GM21717 (cell line): ENCODE measurements around the gene HNRNPDL.
A peak's percentile ranks its signal among the peaks of the same experiment; 100 is the strongest.
"Not testable (repeated sequence)": the region's sequence is repeated elsewhere in the genome, so short reads cannot be mapped to it uniquely, and the experiment has no call there.

ENCODE experiments used
- ATAC-seq: cut with Tn5 transposase; IDR thresholded peaks from one replicate; pipeline ENCODE4 v1.9.1; 2021; ENCODE audit warnings: mild to moderate bottlenecking, moderate library complexity; ENCODE audit not compliant: unreplicated experiment

HNRNPDL gene

DNA sequence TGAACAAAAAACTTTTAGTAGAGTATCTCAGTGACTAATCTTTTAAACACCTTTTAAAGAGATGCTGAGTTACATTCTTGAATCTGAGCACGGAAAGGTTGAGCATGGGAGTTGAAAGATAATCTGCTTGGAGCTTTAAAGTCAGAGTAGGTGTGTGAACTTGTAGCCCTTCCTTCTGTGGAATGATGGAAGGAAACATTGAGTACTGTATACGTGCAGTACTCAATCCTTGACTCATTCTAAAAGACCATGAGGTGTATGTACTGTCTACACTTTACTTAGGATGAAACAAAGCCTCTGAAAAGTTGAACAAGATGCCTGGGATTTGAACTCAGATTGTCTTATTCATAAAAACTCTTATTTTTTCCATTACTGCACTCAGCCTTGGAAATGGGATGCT is 3.5 kb upstream of the HNRNPDL start:
- ATAC-seq, result no peak

DNA sequence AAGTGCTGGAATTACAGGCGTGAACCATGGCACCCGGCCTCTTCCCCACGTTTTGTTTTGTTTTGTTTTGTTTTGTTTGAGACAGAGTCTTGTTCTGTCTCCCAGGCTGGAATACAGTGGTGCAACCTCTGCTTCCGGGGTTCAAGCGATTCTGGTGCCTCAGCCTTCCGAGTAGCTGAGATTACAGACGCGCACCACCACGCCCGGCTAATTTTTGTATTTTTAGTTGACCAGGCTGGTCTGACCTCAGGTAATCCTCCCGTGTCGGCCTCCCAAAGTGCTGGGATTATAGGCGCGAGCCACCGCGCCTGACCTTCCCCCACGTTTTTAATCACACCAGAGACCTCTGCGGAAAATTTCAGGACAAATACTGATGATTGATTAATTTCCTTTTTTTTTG is 2.3 kb upstream of the HNRNPDL start:
- ATAC-seq, result no peak

DNA sequence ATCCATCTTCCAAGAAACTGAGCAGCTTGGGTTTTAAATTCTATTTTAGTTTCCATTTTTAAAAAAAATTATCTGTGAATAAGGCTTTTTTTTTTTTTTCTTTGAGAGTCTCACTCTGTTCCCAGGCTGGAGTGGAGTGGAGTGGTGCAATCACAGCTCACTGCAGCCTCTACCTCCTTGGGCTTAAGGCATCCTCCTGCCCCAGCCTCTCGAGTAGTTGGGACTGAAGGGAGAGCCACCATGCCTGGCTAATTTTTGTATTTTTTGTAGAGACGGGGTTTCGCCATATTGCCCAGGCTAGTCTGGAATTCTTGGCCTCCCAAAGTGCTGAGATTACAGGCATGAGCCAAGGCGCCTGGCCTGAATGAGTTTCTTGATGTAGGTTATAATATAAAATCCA is 1.6 kb upstream of the HNRNPDL start:
- ATAC-seq, result no peak

DNA sequence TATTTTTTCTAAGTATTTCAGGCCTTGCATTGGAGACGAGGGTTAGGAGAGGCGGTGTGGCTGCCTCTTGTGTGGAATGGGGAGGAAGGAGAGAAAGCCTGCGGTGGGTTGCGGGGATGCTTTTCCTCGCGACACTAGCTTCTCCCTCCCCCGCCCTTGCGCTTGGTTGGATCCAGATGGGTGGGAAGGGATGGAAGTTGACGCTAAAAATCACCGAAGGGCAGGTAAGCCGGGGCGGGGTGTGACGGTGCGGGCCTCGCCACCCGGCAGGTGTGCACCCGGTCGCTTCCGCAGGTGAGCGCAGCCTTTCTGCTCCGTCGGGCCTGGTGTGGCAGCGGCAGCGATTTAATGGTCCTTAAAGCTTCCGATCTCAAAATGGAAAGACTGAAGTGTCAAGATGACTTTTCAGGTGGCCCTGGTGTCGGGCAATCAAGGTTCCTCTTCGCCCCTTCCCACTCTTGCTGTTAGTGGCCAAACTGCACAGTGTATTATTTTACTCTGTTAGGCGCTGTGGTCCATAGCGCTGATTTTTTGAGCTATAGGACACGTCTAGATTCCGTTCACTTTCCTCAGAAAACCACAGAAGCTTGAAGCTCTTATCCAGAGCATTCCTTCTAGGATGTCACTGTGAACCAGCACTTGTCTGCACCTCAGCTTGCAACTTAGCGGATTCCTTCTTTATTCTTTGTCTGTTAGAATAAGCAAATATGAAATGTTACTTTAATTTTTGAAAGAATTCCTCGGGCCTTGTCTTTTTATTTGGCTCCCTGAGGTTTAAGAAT is 893 bp upstream of the HNRNPDL start:
- ATAC-seq, result peak; percentile 8

DNA sequence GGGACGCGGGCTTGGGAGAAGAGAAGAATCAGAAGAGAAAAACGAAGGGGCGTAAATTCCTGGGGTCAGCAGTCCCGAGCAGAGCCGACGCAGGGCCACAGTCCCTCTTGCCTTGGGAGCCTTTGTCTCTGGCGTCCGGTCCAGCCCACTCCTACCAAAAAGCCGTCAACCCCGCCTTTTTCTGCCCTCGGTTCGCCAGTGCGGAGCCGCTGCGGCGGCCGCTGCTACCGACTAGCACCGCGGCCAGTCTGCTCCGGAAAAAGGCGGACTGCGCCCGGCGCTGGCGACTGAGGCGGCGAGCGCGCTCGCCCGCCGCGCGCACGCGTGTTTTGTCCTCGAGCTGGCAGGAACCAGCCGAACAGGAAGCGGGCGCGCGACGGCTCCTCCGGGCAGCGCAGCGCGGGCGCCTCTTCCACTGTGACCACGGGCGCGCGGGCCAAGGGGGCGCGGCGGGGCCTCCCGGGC is 502 bp downstream of the HNRNPDL start:
- no peak for ATAC-seq

DNA sequence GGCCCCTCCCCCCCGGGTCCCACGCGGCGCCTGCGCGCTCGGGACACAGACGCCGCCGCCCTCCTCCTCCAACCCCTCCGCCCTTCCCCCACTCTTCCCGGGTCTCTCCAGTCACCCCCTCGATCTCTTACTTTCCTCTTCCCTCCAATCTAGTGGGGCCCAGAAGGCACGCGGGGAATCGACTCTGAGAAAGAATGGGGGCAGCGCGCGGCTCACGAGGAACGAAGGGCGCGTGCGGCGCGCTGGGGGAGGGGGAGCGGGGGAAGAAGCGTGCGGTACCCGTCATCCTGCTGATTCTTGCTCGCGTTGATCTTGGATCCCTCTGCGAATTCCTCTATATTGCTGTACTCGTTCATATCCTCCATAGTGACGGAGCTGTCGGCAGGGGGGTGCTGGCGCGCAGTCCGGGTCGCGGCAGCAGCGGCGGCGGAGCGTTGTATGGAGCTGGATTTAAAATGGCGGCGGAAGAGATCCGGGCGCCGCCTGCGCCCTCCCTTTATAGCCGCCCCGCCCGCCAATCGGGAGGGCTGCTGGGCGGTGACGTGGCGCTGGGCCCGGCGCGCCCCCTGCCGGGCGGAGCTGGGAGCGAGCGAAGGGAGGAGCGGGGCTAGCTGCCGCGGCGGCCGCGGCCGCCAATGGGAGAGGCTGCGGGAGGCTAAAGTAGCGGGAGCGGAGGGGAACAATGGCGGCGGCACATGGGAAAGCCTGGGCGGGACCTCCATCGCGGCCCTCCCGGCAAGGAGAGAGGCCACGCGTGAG is 1.1 kb downstream of the HNRNPDL start:
- peak; percentile 47 for ATAC-seq

DNA sequence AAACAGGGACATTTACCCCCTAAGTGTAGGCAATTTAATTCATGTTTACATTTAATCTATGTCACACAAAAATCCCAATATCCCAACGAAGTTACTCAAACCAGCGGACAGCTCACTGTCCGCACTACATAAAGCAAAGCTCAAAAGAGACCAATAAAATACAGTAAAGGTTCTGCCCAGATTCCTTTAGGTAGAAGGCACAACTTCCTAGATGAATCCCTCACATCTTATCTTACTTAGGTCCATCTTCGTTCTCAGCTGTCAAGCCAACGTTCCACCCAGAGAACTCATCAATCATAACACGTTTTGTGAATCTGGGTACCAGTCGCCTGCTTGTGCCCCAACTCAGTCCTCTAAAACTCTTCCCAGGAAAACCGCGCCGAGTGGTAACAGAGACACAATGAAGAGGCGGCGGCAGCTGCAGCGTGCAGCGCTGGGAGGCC is 1.7 kb downstream of the HNRNPDL start:
- ATAC-seq, result no peak

DNA sequence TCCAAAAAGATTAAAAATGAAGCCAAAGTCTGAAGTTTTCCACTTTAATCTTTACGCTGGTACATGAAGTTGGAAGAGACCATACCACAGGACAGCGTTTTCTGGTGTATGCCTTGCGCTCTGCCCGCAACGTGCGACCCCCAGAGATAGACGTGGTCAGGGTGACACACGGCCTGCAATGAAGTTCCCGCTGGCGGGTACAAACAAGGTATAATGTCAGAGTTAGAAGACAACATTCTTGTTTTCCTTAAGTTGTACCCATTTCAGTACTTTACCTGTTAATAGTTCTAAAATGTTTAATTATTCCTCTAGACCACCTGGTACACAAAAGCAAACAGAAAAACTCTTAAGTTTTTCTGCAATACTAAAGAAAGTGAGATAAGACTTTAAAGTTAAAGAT is 4.8 kb downstream of the HNRNPDL start:
- no peak for ATAC-seq

DNA sequence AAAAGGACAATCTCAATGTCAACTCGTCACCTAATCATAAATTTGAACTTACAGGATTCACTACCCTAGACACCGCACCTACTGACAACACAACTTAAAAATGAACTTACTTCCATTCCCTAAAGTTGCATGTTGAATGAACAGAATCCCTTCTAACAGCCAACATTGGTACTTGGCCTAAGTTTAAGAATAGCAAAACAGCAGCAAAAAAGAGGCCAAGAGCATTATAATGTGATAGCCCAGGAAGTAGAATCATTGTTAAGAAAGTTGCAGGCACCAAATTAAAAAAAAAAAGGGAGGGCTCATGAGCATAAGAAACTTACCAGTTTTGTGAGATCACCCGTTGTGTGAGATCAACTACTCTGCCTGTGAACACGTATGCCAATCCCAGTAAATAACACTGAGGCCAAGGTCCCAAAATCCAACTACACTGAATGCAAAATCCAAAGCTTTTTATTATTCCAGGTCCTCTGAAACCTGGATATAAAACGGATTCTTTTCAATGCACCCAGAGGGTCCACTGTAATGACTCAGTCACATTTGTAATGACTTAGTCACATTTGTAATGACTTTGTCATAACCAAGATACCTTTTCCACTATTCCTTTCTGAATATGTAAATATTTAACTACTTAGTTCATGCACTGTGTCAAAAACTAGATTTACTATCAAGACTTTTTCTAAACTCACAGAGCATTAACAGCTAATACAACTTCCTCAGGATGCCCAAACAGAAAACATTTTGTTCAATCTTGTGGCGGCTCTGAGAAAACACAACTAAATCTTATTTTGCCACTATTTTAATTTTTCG is 6.8 kb downstream of the HNRNPDL start:
- no peak for ATAC-seq

DNA sequence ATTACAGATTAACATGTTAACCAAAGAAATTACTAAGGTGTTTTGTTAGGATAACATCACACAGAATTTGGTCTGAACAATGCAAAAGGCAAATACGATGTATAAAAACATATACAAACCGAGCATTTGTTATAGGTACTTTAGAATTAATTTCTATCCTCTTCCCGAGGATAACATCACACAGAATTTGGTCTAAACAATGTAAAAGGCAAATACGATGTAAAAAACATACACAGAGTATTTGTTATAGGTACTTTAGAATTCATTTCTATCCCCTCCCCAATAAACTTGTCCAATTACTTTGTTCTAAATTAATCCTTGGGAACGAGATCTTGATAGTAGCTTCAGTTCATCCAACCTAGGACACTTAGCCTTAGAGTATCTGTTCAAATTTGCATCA is 7.6 kb downstream of the HNRNPDL start:
- no peak for ATAC-seq

DNA sequence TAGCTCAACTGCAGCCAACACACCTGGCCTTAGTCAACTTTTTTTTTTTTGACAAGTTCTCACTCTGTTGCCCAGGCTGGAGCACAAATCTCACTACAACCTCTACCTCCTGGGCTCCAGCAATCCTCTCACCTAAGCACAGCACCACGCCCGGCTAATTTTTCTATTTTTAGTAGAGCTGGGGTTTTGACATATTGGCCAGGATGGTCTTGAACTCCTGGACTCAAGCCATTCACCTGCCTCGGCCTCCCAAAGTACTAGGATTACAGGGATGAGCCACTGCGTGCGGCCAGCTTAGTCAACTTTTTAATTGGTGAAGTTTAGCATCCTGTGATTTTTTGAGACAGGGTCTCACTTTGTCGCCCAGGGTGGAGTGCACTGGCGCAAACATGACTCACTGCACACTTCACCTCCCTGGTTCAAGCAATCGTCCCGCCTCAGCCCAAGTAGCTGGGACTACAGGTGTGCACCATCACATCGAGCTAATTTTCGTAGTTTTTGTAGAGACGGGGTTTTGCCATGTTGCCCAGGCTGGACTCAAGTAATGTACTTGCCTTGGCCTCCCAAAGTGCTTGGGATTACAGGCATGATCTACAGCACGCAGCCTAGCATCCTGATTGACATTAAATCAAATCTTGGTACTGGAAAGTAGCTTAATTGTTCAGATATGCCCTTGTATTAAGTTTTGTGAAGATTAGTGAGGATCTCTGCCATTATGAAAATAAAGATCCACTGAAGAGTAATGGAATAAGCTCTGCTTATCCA is 8.3 kb downstream of the HNRNPDL start:
- no peak for ATAC-seq

DNA sequence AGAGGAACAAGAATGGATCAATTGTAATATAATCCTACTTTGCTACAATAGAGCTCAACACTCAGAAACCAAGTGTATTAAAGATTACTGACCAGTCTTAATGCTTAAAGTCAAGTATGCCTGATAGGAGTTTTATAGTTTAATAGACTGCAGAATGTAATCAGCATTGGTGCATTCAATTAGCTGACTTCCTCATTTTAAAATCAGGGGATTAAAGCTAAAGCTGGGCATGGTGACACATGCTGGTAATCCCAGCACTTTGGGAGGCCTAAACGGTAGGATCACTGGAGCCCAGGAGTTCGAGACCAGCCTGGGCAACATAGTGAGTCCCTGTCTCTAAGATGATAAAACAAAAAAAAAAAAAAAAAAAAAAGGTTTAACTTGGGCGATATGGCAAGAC is 10.8 kb downstream of the HNRNPDL start:
- ATAC-seq, result no peak

DNA sequence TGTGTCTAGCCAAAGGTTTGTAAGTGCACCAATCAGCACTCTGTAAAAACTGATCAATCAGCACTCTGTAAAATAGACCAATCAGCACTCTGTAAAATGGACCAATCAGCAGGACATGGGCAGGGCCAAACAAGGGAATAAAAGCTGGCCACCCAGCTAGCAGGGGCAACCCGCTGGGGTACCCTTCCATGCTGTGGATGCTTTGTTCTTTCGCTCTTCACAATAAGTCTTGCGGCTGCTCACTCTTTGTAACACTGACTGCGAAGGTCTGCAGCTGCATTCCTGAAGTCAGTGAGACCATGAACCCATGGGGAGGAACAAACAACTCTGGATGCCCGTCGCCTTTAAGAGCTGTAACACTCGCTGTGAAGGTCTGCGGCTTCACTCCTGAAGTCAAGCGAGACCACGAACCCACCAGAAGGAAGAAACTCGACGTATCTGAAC is 14.3 kb downstream of the HNRNPDL start:
- no peak for ATAC-seq

DNA sequence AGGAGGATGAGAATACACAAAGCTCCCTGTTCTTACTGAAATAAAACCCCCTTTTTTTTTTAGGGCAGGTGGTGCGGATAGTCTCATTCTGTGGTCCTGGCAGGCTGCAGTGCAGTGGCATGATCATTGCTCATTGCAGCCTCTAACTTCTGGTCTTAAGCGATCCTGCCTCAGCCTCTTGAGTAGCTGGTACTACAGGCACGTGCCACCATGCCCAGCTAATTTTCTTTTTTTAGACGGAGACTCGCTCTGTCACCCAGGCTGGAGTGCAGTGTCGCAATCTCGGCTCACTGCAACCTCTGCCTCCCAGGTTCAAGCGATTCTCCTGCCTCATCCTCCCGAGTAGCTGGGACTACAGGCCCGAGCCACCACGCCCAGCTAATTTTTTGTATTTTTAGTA is 15.2 kb downstream of the HNRNPDL start:
- not testable (repeated sequence) for ATAC-seq

DNA sequence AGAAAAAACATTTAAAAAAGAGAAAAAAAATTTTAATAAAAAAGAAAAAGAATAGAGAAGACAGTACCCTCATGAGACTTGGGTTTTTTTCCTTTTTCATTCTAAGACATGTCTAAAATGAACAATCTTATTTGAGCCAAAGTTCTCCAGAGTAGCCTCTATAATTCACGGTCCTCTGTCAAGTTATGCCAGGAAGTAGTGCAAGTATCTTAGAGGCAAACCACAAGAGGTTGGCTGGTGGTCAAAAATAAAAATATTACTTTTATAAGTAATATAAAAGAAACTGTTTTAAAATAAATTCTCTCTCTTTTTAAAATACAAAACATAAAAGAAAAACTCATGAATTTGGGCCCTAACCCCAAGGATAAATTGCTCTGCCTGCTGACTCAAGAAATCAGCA is 26.5 kb downstream of the HNRNPDL start:
- no peak for ATAC-seq

DNA sequence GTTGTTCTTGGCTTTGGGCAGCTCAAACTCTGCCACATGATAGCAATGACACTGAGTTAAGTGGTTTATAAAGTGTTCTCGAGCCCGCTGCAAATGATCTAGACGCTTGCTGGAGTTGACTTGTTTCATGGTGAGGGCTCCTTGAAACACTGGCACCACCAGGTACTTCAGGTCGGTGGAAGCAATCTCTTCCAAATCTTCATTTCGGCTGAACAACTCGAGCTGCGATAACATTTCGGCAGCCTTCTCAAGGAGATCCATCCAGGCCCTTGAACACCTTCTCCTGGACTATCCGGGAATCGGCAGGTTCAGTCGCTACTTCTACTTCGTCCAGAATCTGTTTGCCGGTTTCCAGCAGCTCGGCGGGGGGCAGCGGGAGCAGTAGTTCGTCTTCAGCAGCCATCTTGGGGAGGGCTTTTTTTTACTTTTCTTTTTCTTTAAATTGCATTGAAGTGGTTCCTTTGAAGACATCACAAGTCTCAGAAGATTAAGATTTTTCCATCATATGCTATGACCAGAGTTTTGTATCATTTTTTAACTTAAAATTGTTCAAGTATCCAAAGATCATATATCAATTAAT is 28.0 kb downstream of the HNRNPDL start:
- no peak for ATAC-seq

DNA sequence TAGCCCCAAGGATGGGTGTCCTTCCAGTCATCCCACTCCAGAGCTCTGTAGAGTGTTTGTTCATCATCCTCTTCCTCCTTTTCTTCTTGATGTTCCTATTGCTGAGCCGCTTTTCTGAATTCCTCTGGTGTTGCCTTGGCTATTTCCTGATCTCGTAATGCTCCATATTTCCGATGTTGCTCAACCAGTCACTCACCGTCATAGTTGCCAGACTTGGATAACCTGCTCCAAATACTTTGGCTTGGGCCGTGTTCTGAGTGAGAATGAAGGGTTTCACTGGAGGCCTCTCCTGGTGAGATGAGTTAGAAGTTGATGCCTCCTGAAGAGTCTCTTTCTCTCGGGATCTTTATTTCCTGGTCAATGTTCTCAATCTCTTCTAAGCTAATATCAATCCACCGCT is 28.7 kb downstream of the HNRNPDL start:
- no peak for ATAC-seq

DNA sequence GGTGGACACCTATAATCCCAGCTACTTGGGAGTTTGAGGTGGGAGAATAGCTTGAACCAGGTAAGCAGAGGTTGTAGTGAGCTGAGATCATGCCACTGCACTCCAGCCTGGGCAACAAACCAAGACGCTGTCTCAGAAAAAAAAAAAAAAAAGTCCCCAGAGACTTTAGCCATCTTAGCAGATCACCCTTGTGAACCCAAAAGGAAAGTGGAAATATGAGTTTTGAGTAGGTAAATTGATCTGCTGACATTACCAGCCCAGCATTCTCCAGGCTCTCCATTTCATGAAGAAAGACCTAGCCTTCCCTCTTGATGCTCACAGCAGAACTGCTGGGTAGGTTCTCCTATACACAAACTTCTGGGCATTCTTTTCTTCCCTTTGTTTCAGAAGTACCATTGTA is 32.0 kb downstream of the HNRNPDL start:
- no peak for ATAC-seq

DNA sequence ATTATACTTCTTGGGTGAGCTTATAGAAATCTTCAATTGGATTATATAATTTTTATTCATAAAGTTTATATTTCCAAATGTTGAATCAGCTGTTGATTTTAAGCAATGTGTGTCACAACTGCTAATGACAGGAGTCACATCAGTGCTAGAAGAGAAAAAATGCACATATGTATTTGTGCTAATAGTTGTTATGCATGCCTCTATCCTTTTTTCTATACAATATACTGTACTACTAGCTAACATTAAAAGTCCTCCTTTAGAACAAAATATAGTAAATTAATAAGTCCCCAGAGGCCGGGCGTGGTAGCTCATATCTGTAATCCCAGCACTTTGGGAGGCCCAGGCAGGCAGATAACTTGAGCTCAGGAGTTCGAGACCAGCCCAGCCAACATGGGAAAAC is 32.7 kb downstream of the HNRNPDL start:
- ATAC-seq, result no peak

DNA sequence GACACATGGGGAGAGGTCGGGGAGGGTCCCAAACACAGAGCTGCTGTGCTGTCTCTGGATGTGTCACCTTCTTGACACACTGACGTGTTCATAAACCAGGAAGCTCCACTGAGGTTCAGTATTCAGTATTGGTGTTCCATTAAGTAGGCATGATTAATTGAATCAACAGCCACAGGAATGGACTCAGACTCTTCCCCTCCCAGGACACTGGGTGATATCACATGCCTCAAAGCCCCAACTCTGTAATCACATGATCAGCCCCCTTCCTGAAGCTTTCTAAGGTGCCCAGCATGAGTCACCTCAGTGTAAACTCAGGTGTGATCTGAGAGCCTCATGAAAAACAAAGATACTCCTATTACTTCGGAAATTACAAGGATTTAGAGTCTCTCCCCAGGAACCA is 35.4 kb downstream of the HNRNPDL start:
- no peak for ATAC-seq
